ENCODE results near the gene SUCLG2. TPM values are rescaled to one million over a fixed set of nuclear protein-coding genes. Genes with fewer than 3 reads are reported as not detected.

The SUCLG2 gene
- total RNA-seq, 1 experiment from 2014 or later, result 41.4 TPM

DNA sequence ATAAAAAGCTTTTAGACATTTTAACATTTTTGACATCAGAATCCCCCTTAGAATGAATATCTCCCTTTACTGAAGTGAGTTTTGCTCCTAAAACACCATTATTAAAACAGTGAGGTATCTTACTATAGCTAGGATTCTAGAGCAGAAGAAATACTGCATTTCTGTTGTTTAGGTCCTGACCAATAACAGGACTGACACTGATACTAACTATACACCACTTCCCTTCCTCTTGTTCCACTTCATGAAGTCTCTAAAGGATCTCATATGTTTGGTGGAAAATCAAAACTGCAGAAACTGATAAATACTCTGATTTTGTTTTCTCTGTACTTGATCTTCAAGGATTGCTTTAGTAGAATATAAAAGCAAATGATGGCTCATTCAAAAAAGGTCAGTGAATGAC is 230.7 kb downstream of the SUCLG2 start:
- Histone ChIP-seq H3K36me3 (replicated peaks; ENCODE audit: control insufficient read depth, insufficient read depth, low read length) (no peaks in the 10 kb centered on the region), H3K27me3 (ENCODE audit: control insufficient read depth, insufficient read depth, low read length) (no peaks in the 10 kb centered on the region), H3K4me3 (ENCODE audit: insufficient read depth, low read depth, low read length) (no peak overlapping the region)
- DNase-seq, result no peak

DNA sequence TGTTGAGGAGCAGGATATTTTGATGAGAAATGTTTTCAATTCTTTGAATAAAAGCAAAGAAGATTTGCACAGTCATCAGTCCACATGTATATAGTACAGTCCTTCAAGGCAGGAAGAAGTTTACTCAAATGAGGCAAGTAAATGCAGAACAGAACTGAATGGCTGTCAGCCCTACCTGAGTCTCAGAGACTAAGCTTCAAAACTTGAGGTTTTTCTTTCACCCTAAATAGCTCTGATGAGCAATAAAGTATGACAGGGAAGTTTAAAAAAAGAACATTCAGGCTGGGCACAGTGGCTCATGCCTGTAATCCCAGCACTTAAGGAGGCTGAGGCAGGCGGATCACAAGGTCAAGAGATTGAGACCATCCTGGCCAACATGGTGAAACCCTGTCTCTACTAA is 232.5 kb downstream of the SUCLG2 start:
- Histone ChIP-seq H3K27me3 (ENCODE audit: control insufficient read depth, insufficient read depth, low read length) (no peaks in the 10 kb centered on the region), H3K4me3 (ENCODE audit: insufficient read depth, low read depth, low read length) (no peak overlapping the region), H3K36me3 (replicated peaks; ENCODE audit: control insufficient read depth, insufficient read depth, low read length) (no peaks in the 10 kb centered on the region)
- no peak for DNase-seq

DNA sequence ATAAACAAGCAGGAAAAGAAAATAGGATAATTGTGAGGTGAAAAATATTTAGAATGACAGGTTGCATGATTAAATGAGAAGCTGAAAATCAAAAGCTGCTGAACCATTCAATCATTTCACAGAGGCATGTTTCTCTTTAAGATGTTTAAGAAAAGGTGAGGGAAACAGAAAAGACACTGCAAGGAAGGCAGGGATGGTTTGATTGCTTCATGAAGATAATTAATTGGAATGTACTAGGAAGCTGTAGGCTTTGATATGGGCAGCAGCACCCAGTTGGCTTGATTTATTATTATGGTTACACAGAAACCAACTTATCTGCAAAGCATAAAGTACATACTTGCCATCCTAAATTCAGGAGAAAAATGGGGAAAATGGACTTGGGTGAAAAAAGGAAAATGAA is 234.6 kb downstream of the SUCLG2 start:
- Histone ChIP-seq H3K36me3 (replicated peaks; ENCODE audit: control insufficient read depth, insufficient read depth, low read length) (no peaks in the 10 kb centered on the region), H3K4me3 (ENCODE audit: insufficient read depth, low read depth, low read length) (no peak overlapping the region), H3K27me3 (ENCODE audit: control insufficient read depth, insufficient read depth, low read length) (no peaks in the 10 kb centered on the region)
- no peak for DNase-seq

DNA sequence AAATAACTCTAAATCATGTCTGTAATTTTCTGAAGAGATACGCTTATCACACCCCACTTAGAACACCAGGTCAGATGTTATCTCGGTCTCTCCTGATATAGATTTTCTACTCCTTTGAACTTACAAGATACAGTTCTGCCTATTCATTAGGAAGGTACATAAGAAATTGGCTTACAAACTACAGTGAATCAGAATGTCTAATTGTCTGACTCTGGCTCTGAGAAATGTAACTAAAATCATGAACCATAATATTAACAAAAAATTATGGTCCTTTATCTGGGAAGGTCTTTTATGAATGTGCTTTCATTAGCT is 235.2 kb downstream of the SUCLG2 start:
- Histone ChIP-seq H3K27me3 (ENCODE audit: control insufficient read depth, insufficient read depth, low read length) (no peaks in the 10 kb centered on the region), H3K4me3 (ENCODE audit: insufficient read depth, low read depth, low read length) (no peak overlapping the region), H3K36me3 (replicated peaks; ENCODE audit: control insufficient read depth, insufficient read depth, low read length) (no peaks in the 10 kb centered on the region)
- DNase-seq, result no peak

DNA sequence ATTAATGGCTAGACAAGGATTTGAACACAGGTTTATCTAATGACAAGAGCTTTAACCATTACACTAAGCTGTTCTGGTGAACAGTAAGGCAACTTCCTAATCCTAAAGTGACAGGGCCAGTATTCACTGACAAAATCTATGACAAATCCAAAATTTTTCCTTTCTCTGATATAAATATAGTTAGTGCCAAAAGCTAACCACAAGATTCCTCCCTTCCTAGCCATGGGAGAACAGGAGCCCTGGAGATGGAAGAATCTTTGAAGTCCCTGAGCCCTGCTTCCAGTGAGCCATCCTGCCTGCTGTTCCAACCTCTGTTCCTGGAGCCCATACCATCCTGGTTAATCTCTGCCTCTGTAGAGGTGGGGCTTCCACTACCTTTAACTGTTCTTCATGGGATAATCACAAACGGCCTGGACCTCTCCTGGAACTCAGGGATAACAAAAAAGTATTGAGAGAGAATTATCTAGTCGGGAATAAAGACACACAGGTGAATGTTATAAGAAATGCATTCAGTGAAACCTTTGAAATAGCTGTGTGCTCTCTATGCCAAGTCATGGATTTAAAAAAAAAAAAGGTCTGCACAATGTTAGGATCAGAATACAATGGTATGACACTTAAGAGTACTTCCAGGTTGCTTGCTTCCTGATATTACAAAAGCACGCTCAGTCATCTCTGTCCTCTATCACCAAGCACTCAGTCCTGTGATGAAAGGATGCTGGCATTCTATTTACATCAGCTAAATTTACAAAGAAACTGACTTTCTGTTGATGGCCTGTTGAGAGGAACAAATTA is 235.8 kb downstream of the SUCLG2 start:
- no peaks in the 10 kb centered on the region for H3K27me3 ChIP-seq (ENCODE audit: control insufficient read depth, insufficient read depth, low read length)
- H3K4me3 ChIP-seq (ENCODE audit: insufficient read depth, low read depth, low read length), result no peak overlapping the region
- no peak for DNase-seq
- H3K36me3 ChIP-seq (replicated peaks; ENCODE audit: control insufficient read depth, insufficient read depth, low read length), result no peaks in the 10 kb centered on the region

DNA sequence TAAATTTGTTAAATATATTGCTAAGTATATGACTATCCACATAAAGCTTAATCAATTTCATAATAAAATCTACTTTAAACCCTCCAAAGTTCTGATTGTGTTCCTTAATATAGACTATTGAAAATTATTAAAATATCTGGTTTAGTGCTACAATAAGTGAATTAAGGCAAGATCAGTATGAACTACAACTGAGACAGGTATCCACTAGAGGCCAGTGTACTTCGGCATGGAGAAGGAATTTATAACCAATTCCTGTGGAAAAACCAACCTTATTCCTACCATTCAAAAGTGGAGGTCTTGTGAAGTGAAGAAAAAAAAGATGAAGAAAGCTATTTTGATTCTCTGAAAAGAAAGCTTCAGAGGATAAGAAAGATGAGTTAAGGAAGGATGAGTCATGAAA is 237.7 kb downstream of the SUCLG2 start:
- no peak overlapping the region for H3K4me3 ChIP-seq (ENCODE audit: insufficient read depth, low read depth, low read length)
- DNase-seq, result no peak
- no peaks in the 10 kb centered on the region for H3K36me3 ChIP-seq (replicated peaks; ENCODE audit: control insufficient read depth, insufficient read depth, low read length)
- no peaks in the 10 kb centered on the region for H3K27me3 ChIP-seq (ENCODE audit: control insufficient read depth, insufficient read depth, low read length)

DNA sequence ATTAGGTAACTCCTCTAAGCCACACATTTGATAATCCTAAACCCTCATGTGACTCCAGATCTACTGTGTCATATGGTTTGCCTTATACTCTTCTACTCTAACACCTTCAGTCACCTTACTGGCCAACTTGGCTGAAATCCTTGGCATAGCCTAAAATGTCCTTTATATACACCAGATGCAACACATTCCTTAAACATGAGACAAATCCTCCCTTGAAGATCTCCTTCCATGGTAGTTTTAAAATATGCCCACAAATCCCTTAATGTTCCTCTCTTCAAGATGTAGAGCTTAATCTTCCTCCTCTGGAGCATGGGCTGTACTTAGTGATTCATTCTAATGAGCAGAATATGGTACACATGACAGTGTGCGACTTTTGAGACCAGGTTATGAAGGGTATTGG is 238.9 kb downstream of the SUCLG2 start:
- no peak for DNase-seq
- Histone ChIP-seq H3K36me3 (replicated peaks; ENCODE audit: control insufficient read depth, insufficient read depth, low read length) (no peaks in the 10 kb centered on the region), H3K4me3 (ENCODE audit: insufficient read depth, low read depth, low read length) (no peak overlapping the region), H3K27me3 (ENCODE audit: control insufficient read depth, insufficient read depth, low read length) (no peaks in the 10 kb centered on the region)

DNA sequence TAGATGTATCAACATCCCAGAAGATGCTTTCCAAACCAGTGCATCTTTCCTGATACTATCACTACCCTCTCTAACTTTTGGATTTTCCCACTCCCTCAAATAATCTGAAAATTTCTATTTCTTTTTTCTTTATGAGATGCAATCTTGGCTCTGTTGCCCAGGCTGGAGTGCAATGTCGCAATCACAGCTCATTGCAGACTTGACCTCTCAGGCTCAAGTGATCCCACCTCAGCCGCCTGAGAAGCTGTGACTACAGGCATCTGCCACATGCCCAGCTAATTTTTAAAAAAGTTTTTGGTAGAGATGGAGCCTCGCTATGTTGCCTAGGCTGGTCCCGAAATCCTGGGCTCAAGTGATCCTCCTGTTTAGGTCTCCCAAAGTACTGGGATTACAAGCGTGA is 239.7 kb downstream of the SUCLG2 start:
- H3K27me3 ChIP-seq (ENCODE audit: control insufficient read depth, insufficient read depth, low read length), result no peaks in the 10 kb centered on the region
- no peak overlapping the region for H3K4me3 ChIP-seq (ENCODE audit: insufficient read depth, low read depth, low read length)
- H3K36me3 ChIP-seq (replicated peaks; ENCODE audit: control insufficient read depth, insufficient read depth, low read length), result no peaks in the 10 kb centered on the region
- DNase-seq, result no peak

DNA sequence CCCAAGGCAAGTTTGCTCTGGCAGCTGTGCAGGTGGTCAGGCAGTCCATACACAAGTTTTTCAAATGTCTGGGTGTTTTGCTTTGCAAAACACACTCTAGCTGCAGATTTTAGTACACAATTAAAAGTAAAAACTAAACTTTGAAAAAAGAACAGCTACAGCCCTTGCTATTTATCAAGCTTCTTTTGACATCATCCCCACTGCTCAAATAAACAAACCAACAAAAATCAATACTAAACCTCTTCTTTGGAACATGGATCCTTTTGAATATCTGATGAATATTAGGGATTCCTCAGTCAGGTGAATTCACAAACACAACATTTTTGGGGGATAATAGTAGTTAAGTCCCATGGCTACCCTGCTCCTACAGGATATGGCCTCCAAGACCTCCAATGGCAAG is 249.2 kb downstream of the SUCLG2 start:
- no peaks in the 10 kb centered on the region for H3K36me3 ChIP-seq (replicated peaks; ENCODE audit: control insufficient read depth, insufficient read depth, low read length)

DNA sequence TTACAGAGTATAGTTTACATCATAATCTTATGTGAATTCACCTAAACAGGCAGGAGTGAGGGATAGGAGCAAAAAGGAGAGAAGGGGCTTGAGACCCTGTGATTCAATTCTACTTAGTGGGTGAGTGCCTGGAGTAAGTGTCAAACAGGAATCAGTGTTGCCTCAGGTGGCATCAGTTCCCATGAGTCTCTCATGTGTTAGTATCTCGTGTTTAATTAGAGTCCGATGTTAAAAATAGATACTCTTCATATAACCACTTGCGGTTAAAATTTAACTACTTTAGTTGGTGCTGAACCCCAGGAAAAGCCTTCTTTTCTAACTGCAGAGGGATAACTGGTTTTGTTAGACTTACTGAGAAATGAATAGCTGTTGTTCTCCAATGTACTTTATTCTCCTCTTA is 251.5 kb downstream of the SUCLG2 start:
- Histone ChIP-seq H3K27me3 (ENCODE audit: control insufficient read depth, insufficient read depth, low read length) (no peaks in the 10 kb centered on the region), H3K4me3 (ENCODE audit: insufficient read depth, low read depth, low read length) (no peak overlapping the region), H3K36me3 (replicated peaks; ENCODE audit: control insufficient read depth, insufficient read depth, low read length) (no peaks in the 10 kb centered on the region)
- no peak for DNase-seq

More for the DNA sequence above, 249.2 kb downstream of the SUCLG2 start:
- no peaks in the 10 kb centered on the region for H3K27me3 ChIP-seq (ENCODE audit: control insufficient read depth, insufficient read depth, low read length)
- no peak for DNase-seq
- no peak overlapping the region for H3K4me3 ChIP-seq (ENCODE audit: insufficient read depth, low read depth, low read length)

DNA sequence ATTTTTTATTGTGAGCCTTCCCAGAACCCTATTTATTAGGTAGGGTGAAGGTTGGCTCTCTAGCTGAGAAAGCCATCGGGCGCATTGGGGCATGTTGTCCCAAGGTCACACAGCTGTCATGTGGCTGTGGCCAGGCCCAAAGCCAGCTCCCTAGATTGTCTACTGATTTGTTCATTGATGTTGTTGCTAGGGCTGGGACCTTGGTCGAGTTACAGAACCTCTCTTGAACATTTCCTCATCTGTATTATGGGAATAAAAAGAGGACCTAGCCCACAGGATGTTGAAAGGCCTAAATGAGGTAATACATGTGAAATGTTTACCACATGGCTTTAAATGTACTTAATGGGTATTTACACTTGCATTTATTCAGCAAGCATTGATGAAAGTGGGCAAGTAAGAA is 252.5 kb downstream of the SUCLG2 start:
- Histone ChIP-seq H3K27me3 (ENCODE audit: control insufficient read depth, insufficient read depth, low read length) (no peaks in the 10 kb centered on the region), H3K4me3 (ENCODE audit: insufficient read depth, low read depth, low read length) (no peak overlapping the region), H3K36me3 (replicated peaks; ENCODE audit: control insufficient read depth, insufficient read depth, low read length) (no peaks in the 10 kb centered on the region)
- no peak for DNase-seq

DNA sequence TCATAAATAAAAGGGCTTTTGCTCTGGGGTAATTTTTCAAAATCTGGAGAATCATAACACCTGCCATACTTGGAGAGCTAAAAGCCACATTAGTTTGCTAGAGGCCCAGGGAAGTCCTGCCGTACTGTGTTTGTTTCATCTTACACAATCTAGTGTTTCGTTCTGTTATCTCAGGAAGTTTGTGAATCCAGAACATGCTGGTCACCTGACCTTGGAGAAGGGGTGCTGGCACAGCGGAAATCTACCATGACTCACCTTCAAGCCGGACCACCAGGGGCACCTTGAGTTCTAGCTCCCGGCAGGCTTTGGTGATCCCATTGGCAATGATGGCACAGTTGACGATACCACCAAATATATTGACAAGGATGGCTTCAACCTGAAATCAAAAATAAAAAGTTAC is 253.9 kb downstream of the SUCLG2 start:
- Histone ChIP-seq H3K36me3 (replicated peaks; ENCODE audit: control insufficient read depth, insufficient read depth, low read length) (no peaks in the 10 kb centered on the region), H3K4me3 (ENCODE audit: insufficient read depth, low read depth, low read length) (no peak overlapping the region), H3K27me3 (ENCODE audit: control insufficient read depth, insufficient read depth, low read length) (no peaks in the 10 kb centered on the region)
- no peak for DNase-seq

DNA sequence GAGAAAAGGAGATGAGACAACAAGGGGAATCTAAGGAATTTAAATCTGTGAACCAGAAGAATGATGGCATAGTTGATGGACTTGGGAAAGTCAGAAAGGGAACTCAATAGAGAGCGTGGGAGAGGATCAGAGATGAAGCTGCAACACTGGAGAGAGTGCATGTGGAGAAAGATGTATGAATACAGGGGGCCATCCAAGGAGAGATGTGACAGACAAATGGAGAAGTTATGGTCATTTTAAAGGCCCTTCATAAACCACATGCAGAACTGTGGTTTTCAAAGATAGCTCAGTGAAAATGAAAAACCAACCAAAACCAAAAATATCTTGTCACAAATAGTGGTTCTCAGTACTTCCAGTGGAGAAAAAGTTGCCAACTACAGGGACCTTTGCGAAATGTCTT is 265.2 kb downstream of the SUCLG2 start:
- H3K4me3 ChIP-seq (ENCODE audit: insufficient read depth, low read depth, low read length), result no peak overlapping the region
- no peaks in the 10 kb centered on the region for H3K36me3 ChIP-seq (replicated peaks; ENCODE audit: control insufficient read depth, insufficient read depth, low read length)
- no peaks in the 10 kb centered on the region for H3K27me3 ChIP-seq (ENCODE audit: control insufficient read depth, insufficient read depth, low read length)
- DNase-seq, result no peak

DNA sequence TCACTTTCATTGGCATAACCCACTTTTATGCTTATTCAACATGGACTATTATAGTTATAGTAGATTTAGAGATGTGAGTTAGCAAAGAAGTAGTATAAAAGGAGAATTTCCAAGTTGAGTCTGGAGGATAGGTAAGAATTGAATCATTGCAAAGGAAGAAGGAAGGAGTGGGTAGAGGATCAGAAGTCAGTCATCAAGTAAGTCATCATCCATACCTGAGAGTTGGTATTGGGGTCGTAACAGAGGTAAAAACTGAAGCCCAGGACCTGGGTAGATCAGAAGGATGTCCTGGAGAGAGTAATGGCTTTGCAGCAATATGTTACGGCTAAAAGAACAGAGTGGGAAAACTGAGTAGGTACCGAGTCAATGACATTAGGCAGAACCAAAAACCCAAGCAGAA is 265.7 kb downstream of the SUCLG2 start:
- DNase-seq, result no peak
- Histone ChIP-seq H3K4me3 (ENCODE audit: insufficient read depth, low read depth, low read length) (no peak overlapping the region), H3K36me3 (replicated peaks; ENCODE audit: control insufficient read depth, insufficient read depth, low read length) (no peaks in the 10 kb centered on the region), H3K27me3 (ENCODE audit: control insufficient read depth, insufficient read depth, low read length) (no peaks in the 10 kb centered on the region)

DNA sequence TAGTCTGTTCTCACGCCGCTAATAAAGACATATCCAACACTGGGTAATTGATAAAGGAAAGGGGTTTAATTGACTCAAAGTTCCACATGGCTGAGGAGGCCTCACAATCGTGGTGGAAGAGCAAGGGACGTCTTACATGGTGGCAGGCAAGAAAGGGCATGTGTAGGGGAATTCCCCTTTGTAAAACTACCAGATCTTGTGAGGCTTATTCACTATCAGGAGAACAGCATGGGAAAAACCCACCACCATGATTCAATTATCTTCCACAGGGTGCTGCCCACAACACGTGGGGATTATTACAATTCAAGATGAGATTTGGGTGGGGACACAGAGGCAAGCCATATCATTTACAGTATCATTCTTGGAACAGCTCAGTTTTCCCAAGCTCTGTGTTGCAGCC is 268.0 kb downstream of the SUCLG2 start:
- H3K4me3 ChIP-seq (ENCODE audit: insufficient read depth, low read depth, low read length), result no peak overlapping the region
- no peak for DNase-seq
- H3K27me3 ChIP-seq (ENCODE audit: control insufficient read depth, insufficient read depth, low read length), result no peaks in the 10 kb centered on the region
- H3K36me3 ChIP-seq (replicated peaks; ENCODE audit: control insufficient read depth, insufficient read depth, low read length), result no peaks in the 10 kb centered on the region
